Trophoblast cell (in vitro differentiated cells and primary cell): Measurements from ENCODE around the gene HSPE1.
"Not testable (repeated sequence)": the region's sequence is repeated elsewhere in the genome, so short reads cannot be mapped to it uniquely, and the experiment has no call there.

Experiments
- DNase-seq, 2 donors: peaks; one replicate each; pipeline ENCODE4 v3.0.0-alpha.2; 2016
- H2AFZ ChIP-seq: 2 replicates; pipeline ENCODE4 v1.6.1; 2013; ENCODE audit warnings: low read length, moderate library complexity, mild to moderate bottlenecking; ENCODE audit not compliant: insufficient read depth, poor library complexity
- H2AK5ac ChIP-seq: 2 replicates; pipeline ENCODE4 v1.6.1; 2013; ENCODE audit warnings: mild to moderate bottlenecking, low read length
- H2BK120ac ChIP-seq: 2 replicates; pipeline ENCODE4 v1.6.1; 2013; ENCODE audit warnings: low read length, mild to moderate bottlenecking, moderate library complexity; ENCODE audit not compliant: insufficient read depth, poor library complexity
- H2BK12ac ChIP-seq: 2 replicates; pipeline ENCODE4 v1.6.1; 2013; ENCODE audit warnings: mild to moderate bottlenecking, low read length, moderate library complexity
- H2BK5ac ChIP-seq: 2 replicates; pipeline ENCODE4 v1.6.1; 2013; ENCODE audit warnings: low read length, low read depth, moderate library complexity, mild to moderate bottlenecking; ENCODE audit not compliant: poor library complexity
- H3K14ac ChIP-seq: 2 replicates; pipeline ENCODE4 v1.6.1; 2013; ENCODE audit warnings: mild to moderate bottlenecking, low read length
- H3K18ac ChIP-seq: 2 replicates; pipeline ENCODE4 v1.6.1; 2013; ENCODE audit warnings: mild to moderate bottlenecking, low read length
- H3K23ac ChIP-seq: 2 replicates; pipeline ENCODE4 v1.6.1; 2013; ENCODE audit warnings: low read length
- H3K27ac ChIP-seq: 2 replicates; pipeline ENCODE4 v1.5.1; 2013; ENCODE audit warnings: low read depth, mild to moderate bottlenecking, inconsistent platforms, low read length, moderate library complexity
- H3K27me3 ChIP-seq: 2 replicates; pipeline ENCODE4 v1.6.1; 2013; ENCODE audit warnings: inconsistent platforms, mild to moderate bottlenecking, low read length, moderate library complexity; ENCODE audit not compliant: insufficient read depth
- H3K36me3 ChIP-seq, 2 experiments: 1 replicate in 1 of 2; 2 replicates in 1 of 2; pipeline ENCODE4 v1.6.1; 2013; ENCODE audit warnings: low read length in 2 of 2, mild to moderate bottlenecking in 2 of 2, moderate library complexity in 1 of 2; ENCODE audit not compliant: insufficient read depth in 2 of 2, control insufficient read depth in 1 of 2
- H3K4ac ChIP-seq: 2 replicates; pipeline ENCODE4 v1.6.1; 2013; ENCODE audit warnings: low read depth, mild to moderate bottlenecking, low read length, moderate library complexity
- H3K4me1 ChIP-seq, 2 experiments: 1 replicate in 1 of 2; 2 replicates in 1 of 2; pipeline ENCODE4 v1.6.1; 2013; ENCODE audit warnings: low read length in 2 of 2, mild to moderate bottlenecking in 2 of 2, moderate library complexity in 1 of 2; ENCODE audit not compliant: insufficient read depth in 2 of 2, control insufficient read depth in 1 of 2
- H3K4me2 ChIP-seq: 2 replicates; pipeline ENCODE4 v1.6.1; 2013; ENCODE audit warnings: inconsistent platforms, mild to moderate bottlenecking, low read length, moderate library complexity
- H3K4me3 ChIP-seq: 2 replicates; pipeline ENCODE4 v1.5.1; 2013; ENCODE audit warnings: mild to moderate bottlenecking, low read depth, low read length, inconsistent platforms
- H3K79me1 ChIP-seq: one replicate; pipeline ENCODE4 v1.6.1; 2013; ENCODE audit warnings: low read length
- H3K79me2 ChIP-seq: 2 replicates; pipeline ENCODE4 v1.6.1; 2013; ENCODE audit warnings: low read length, mild to moderate bottlenecking; ENCODE audit not compliant: control insufficient read depth, insufficient read depth, poor library complexity
- H3K9ac ChIP-seq: 2 replicates; pipeline ENCODE4 v1.6.1; 2013; ENCODE audit warnings: mild to moderate bottlenecking, low read length
- H3K9me3 ChIP-seq: 2 replicates; pipeline ENCODE4 v1.6.1; 2013; ENCODE audit warnings: low read depth, mild to moderate bottlenecking, control low read depth, inconsistent platforms, low read length; ENCODE audit not compliant: insufficient read depth
- H4K12ac ChIP-seq: 2 replicates; pipeline ENCODE4 v1.6.1; 2013; ENCODE audit warnings: low read depth, mild to moderate bottlenecking, low read length, moderate library complexity
- H4K8ac ChIP-seq: 2 replicates; pipeline ENCODE4 v1.6.1; 2013; ENCODE audit warnings: low read depth, mild to moderate bottlenecking, low read length, moderate library complexity
- H4K91ac ChIP-seq: one replicate; pipeline ENCODE4 v1.6.1; 2013; ENCODE audit warnings: low read depth, mild to moderate bottlenecking, low read length, moderate library complexity
- WGBS: extraction: QIAGEN DNeasy Blood & Tissue Kit; methylation state at CpG from one replicate; pipeline ENCODE4 v1.1.7; 2013; ENCODE audit warnings: missing lambda C conversion rate; ENCODE audit not compliant: insufficient read length, insufficient coverage; ENCODE audit errors: extremely low coverage; 5-methylcytosine and 5-hydroxymethylcytosine counted together

The HSPE1 gene

DNA sequence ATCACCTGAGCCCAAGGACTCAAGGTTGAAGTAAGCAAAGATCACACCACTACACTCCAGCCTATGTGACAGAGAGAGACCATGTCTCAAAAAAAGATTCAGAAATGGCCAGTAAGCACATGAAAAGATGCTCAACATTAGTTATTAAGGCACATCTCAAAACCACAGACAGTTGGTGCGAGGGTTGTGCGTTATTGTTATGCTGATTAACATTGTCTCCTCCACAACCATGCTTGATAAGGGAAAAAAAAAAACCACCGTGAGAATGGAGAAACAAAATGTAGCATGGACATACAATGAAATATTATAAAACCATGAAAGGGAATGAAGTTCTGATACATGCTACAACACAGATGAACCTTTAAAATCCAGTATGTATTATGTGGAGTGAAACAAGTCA, 43.0 kb downstream of the HSPE1 start:
- Histone ChIP-seq H3K9ac (no peak overlapping the region), H3K9me3 (no peaks in the 10 kb centered on the region), H3K27ac (no peak overlapping the region), H3K79me2 (no peaks in the 10 kb centered on the region), H4K8ac (no peak overlapping the region), H3K14ac (no peak overlapping the region), H2AFZ (no peak overlapping the region), H3K4me1 (no peaks in the 10 kb centered on the region), H4K12ac (no peak overlapping the region), H3K27me3 (no peaks in the 10 kb centered on the region), H2BK5ac (no peak overlapping the region), H4K91ac (no peak overlapping the region), H2BK120ac (no peak overlapping the region), H3K79me1 (no peaks in the 10 kb centered on the region), H2AK5ac (no peak overlapping the region), H3K4me3 (no peak overlapping the region), H3K36me3 (peaks cover 16 to 18% of the 10 kb centered on the region in 2 experiments), H3K23ac (no peak overlapping the region), H2BK12ac (no peak overlapping the region), H3K4ac (peak overlapping the region; percentile 62), H3K18ac (no peak overlapping the region), H3K4me2 (no peak overlapping the region)
- DNase-seq: no peak
- no CpG with 5 or more reads among the region's 3 CpGs for WGBS

GRCh38 chr2:197547163-197547900, 47.2 kb downstream of the HSPE1 start:
- H3K4me2 ChIP-seq: no peak overlapping the region
- H3K14ac ChIP-seq: no peak overlapping the region
- H3K27me3 ChIP-seq: no peaks in the 10 kb centered on the region
- no peak overlapping the region for H3K18ac ChIP-seq
- no peak overlapping the region for H2BK12ac ChIP-seq
- peaks cover 15 to 18% of the 10 kb centered on the region in 2 experiments for H3K36me3 ChIP-seq
- H3K27ac ChIP-seq: no peak overlapping the region
- H3K4me1 ChIP-seq: no peaks in the 10 kb centered on the region
- no peak overlapping the region for H4K12ac ChIP-seq
- H2AK5ac ChIP-seq: no peak overlapping the region
- no peak overlapping the region for H4K8ac ChIP-seq
- no peak overlapping the region for H3K4ac ChIP-seq
- no peaks in the 10 kb centered on the region for H3K79me1 ChIP-seq
- no peak overlapping the region for H3K9ac ChIP-seq
- no peak overlapping the region for H2BK5ac ChIP-seq
- no peaks in the 10 kb centered on the region for H3K79me2 ChIP-seq
- H3K9me3 ChIP-seq: no peaks in the 10 kb centered on the region
- no peak overlapping the region for H3K4me3 ChIP-seq
- WGBS: no CpG with 5 or more reads among the region's 5 CpGs
- H2BK120ac ChIP-seq: no peak overlapping the region
- no peak overlapping the region for H2AFZ ChIP-seq
- H3K23ac ChIP-seq: no peak overlapping the region
- no peak overlapping the region for H4K91ac ChIP-seq
- no peak for DNase-seq

DNA sequence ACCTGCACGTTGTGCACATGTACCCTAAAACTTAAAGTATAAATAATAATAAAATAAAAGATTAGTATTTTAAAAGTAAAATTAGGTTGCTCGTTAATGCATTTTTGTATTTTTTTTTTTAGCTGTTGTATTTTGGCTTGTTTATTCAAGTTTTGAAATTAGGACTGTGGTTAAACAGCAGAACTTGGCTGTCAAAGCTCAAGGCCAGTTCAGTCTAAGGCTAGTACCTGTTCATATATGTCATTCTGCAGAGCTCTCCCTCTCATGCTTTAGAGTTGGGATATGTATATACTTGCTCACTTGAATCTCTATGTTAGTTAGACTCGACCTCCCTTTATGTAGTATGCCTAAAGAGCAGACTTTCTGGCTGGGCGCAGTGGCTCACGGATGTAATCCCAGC, 48.4 kb downstream of the HSPE1 start:
- no peak overlapping the region for H4K91ac ChIP-seq
- DNase-seq: no peak
- H3K9me3 ChIP-seq: no peaks in the 10 kb centered on the region
- no peak overlapping the region for H3K18ac ChIP-seq
- peaks cover 13 to 15% of the 10 kb centered on the region in 2 experiments for H3K36me3 ChIP-seq
- no peak overlapping the region for H4K8ac ChIP-seq
- H3K4me1 ChIP-seq: no peaks in the 10 kb centered on the region
- H3K79me2 ChIP-seq: no peaks in the 10 kb centered on the region
- no peak overlapping the region for H2AFZ ChIP-seq
- H3K14ac ChIP-seq: no peak overlapping the region
- no peak overlapping the region for H4K12ac ChIP-seq
- no peak overlapping the region for H3K4ac ChIP-seq
- H3K9ac ChIP-seq: no peak overlapping the region
- no peak overlapping the region for H3K4me3 ChIP-seq
- H3K4me2 ChIP-seq: no peak overlapping the region
- no peak overlapping the region for H3K23ac ChIP-seq
- H2BK120ac ChIP-seq: no peak overlapping the region
- no peak overlapping the region for H2AK5ac ChIP-seq
- H3K79me1 ChIP-seq: no peaks in the 10 kb centered on the region
- no peak overlapping the region for H3K27ac ChIP-seq
- H2BK5ac ChIP-seq: no peak overlapping the region
- H3K27me3 ChIP-seq: no peaks in the 10 kb centered on the region
- WGBS: 100% methylated on average over 1 of the region's 5 CpGs
- H2BK12ac ChIP-seq: no peak overlapping the region

DNA sequence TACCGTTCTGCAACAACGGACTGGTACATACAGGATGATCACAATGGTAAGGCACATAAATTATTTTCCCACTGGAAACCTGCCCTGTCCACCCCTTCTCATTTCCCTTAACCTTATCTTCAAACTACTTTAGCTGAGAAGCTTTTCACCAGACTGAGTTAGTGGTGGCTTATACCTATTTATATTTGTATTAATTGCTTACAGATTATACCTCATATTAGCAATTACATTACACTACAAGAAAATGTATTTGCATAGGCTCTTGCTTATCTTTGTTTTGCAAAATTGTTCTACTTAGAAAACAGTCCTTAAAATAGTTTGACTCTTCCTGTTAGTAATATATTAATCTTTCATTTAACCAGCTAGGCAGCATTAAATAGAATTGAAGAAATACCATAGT, 51.1 kb downstream of the HSPE1 start:
- not testable (repeated sequence) for H3K18ac ChIP-seq, H2AFZ ChIP-seq, H2BK12ac ChIP-seq, H4K8ac ChIP-seq, DNase-seq, H3K79me1 ChIP-seq, H2BK120ac ChIP-seq, H3K27me3 ChIP-seq, H3K4me1 ChIP-seq, H3K14ac ChIP-seq, H3K79me2 ChIP-seq, H4K91ac ChIP-seq, H3K4ac ChIP-seq, H3K4me2 ChIP-seq, H3K23ac ChIP-seq, H2BK5ac ChIP-seq, H3K9me3 ChIP-seq, H3K9ac ChIP-seq, H2AK5ac ChIP-seq, H3K27ac ChIP-seq, H4K12ac ChIP-seq, H3K4me3 ChIP-seq
- WGBS: no CpG with 5 or more reads among the region's 2 CpGs
- peaks cover 15 to 21% of the 10 kb centered on the region in 2 experiments for H3K36me3 ChIP-seq
